Esophagus muscularis mucosa (tissue), 4 donors: Measurements from ENCODE around the gene GNS.

ENCODE experiments used
- EP300 ChIP-seq: sonication (generic); formaldehyde crosslinking; IDR thresholded peaks from one replicate; pipeline ENCODE4 v1.6.1; 2017; ENCODE audit warnings: antibody characterized with exemption
- POLR2A ChIP-seq: fragments of 450-650 bp; IDR thresholded peaks from one replicate; pipeline ENCODE4 v1.6.1; 2017; ENCODE audit warnings: antibody characterized with exemption, moderate library complexity, mild to moderate bottlenecking, low read depth
- TF ChIP-seq, protein P1 (sequence below), 3 experiments: fragments of 200-600 bp in 2 of 3; fragments of 450-650 bp in 1 of 3; sonication (generic) in 2 of 3; IDR thresholded peaks; one replicate each; pipeline ENCODE4 v1.5.1; 2017 to 2019; ENCODE audit warnings: antibody characterized with exemption in 3 of 3, mild to moderate bottlenecking in 2 of 3, moderate library complexity in 1 of 3

DNA sequence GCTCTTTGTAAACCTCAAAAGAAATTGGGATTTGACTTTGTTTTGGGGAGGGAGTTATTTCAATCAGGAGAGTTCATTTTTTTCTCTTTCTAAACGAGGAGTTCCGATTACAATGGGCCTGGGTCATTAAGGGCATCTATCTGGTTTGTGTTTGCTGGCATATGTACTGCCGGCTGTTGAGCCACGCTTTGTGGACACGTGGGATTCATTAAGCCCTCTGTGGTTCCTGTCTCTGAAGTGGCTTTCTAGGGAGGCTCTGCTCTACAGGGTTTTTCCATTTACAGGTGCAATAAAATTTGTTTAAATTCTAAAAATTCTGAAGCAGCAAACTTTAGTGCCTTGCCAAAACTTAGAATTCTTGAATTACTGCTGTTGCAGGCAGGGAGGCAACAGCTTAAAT is 57.9 kb downstream of the GNS start:
- TF ChIP-seq, protein P1, sequence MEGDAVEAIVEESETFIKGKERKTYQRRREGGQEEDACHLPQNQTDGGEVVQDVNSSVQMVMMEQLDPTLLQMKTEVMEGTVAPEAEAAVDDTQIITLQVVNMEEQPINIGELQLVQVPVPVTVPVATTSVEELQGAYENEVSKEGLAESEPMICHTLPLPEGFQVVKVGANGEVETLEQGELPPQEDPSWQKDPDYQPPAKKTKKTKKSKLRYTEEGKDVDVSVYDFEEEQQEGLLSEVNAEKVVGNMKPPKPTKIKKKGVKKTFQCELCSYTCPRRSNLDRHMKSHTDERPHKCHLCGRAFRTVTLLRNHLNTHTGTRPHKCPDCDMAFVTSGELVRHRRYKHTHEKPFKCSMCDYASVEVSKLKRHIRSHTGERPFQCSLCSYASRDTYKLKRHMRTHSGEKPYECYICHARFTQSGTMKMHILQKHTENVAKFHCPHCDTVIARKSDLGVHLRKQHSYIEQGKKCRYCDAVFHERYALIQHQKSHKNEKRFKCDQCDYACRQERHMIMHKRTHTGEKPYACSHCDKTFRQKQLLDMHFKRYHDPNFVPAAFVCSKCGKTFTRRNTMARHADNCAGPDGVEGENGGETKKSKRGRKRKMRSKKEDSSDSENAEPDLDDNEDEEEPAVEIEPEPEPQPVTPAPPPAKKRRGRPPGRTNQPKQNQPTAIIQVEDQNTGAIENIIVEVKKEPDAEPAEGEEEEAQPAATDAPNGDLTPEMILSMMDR (IDR thresholded peaks at IDR 0.05): no peak
- TF ChIP-seq EP300: no peak
- no peak for TF ChIP-seq POLR2A
